RKO (cell line): Measurements from ENCODE around the gene GAS6.
"Not testable (repeated sequence)": the region's sequence is repeated elsewhere in the genome, so short reads cannot be mapped to it uniquely, and the experiment has no call there.

ENCODE experiments used
- DNase-seq: peaks from one replicate; pipeline ENCODE4 v3.0.0-alpha.2; 2016; ENCODE audit warnings: low spot score

The GAS6 gene

DNA sequence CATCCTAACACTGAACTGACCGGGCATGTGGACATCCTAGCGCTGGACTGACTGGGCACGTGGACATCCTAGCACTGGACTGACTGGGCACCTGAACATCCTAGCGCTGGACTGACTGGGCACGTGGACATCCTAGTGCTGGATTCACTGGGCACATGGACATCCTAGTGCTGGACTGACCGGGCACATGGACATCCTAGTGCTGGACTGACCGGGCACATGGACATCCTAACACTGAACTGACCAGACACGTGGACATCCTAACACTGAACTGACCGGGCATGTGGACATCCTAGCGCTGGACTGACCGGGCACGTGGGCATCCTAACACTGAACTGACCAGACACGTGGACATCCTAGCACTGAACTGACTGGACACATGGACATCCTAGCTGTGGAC lies 73.9 kb downstream of the GAS6 start:
- DNase-seq = not testable (repeated sequence)

DNA sequence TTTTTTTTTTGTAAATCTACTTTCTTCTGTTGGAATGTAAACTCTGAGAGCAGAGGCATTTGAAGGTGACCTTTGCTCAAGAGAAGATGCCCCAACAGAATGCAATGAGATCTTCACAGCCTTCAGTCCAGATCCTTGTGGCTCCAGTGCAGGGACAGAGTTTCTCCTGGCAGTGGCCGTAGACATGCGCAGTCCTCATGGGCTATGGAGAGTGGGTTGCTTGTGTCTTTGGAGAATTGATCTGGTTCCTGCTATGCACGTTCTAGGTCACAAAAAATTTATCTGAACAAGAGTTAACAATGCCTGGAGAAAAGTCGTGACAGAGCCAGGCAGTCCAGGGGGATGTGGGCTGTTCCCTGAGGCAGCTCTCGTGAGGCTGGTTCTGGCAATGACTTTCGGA lies 74.7 kb downstream of the GAS6 start:
- no peak for DNase-seq

DNA sequence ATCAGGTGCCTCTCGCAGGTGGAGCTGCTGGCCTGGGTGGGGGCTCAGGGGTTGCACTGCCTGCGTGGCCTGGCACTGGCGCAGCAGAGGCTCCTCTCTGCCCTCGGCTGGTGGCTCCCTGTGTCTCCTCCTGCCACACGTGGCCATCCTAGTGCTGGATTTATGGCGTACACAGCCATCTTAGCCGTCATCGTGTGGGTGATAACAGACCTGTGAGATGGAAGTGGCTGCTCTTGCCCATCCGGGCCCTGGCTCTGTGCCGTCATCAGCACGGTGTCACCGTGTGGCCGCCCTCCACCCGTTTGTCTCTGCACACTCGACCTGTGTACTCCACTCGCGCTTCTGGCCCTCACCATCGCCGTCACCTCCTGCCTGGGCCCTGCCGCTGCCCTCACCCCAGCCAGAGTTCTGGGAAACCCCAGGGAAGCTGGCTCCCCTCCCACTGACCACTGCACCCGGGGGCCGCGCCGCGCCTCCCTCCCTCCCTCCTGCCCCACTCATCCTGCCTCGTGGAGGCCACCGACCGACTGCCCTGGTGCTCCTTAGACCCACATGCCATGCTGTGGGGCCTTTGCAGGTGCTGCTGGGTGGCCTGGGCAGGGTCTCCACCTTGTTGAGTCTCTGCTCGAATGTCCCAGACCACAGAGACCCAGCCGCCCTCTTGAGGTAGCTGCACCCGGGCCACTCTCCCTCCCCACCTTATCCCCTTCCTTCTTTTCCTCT lies 75.3 kb downstream of the GAS6 start:
- DNase-seq = no peak

DNA sequence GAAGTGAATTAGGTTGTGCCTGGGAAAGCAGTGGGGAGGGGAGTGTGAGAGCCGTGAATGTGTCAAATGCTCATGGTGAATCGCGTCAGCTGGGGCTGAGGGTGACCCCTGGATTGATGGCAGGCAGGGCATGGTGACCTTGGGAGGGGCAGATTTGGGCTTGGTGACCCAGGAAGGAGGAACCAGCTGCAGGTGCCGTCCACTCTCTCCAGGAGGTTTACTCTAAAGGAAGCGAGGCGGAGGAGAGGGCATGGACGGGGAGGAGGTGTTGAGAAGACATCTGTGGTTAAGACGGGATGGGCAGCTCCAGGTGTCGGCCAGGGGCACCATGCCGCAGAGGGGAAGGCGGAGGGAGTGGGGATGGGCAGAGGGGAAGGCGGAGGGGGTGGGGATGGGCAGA lies 76.2 kb downstream of the GAS6 start:
- DNase-seq = no peak

DNA sequence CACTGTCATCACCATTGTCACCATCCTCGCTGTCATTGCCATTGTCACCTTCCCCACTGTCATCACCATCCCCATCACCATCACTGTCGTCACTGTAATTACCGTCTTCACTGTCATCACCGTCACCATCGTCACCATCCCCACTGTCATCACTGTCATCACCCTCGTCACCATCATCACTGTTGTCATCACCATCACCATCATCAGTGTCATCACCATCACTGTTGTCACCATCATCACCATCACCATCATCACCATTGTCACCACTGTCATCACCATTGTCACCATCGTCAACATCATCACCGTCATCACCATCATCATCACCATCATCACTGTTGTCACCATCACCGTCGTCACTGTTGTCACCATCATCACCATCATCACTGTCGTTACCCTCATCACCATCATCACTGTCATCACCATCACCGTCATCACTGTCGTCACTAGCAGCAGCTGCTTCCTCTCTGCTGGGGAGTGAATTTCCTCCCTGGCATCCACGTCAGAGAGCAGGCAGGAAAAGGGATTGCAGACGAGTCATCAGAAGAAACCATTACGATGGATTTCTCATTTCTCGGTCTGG lies 77.5 kb downstream of the GAS6 start:
- DNase-seq = peak; percentile 34

DNA sequence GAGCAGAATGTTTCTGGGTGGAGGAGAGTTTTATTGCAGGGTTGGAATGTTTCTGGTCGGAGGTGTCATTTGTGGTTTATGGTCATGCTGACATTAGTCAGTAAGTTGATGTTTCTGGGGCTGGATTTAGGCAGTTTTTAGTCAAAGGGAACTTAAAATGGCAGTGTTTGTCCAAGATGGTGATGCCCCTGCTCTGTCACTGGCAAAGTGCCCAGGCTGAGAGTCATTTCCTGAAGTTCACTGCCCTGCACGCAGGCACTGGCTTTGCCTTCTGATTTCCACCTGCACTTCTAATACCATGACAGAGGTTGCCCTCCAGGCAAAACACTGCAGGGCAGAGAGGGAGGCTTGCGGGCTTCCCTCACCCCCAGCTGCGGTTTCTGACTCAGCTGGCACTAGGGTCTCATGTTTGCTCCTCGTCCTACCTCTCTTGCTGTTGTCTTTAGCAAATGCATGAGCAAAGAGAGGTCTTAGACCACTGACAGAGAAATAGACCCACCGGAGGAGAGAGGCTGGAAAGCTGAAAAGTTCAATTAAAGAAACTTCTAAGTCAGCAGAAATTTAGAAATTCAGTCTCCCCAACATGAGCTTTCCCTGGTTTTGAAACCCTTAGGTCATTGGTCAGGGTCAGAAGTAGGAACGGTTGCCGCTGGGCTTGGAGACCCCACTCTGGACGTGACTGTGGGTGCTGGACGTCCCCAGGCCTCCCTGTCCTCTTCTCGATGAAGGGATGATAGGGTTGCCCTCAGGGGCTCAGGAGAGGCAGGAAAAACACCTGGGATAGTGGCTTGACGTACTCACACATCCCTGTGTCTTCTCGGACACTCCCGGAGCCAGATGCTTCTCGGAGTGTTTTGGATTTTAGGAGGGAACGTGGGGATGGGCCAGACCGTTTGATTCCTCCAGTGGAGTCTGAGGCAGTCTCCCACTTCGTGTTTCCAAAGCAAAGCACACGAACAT lies 78.5 kb downstream of the GAS6 start:
- peak; percentile 30 for DNase-seq

DNA sequence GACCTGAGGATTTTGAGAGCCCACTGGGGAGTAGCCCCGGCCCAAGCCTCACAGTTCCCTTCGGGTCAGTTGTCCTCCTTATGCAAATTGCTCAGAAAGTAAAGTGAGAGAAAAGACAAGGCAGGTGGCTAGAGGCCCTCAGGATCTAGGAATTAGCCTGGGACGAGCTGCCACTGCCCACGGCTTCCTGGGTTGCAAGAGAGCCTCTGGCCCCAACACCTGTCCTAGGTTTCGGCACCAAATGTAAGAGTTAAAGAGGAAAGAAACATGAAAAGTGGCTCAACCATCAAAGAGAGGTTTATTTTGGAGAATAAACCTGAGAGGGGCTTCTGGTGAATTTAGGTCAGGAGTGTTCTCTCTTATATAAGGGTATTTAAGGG lies 79.2 kb downstream of the GAS6 start:
- DNase-seq = no peak

DNA sequence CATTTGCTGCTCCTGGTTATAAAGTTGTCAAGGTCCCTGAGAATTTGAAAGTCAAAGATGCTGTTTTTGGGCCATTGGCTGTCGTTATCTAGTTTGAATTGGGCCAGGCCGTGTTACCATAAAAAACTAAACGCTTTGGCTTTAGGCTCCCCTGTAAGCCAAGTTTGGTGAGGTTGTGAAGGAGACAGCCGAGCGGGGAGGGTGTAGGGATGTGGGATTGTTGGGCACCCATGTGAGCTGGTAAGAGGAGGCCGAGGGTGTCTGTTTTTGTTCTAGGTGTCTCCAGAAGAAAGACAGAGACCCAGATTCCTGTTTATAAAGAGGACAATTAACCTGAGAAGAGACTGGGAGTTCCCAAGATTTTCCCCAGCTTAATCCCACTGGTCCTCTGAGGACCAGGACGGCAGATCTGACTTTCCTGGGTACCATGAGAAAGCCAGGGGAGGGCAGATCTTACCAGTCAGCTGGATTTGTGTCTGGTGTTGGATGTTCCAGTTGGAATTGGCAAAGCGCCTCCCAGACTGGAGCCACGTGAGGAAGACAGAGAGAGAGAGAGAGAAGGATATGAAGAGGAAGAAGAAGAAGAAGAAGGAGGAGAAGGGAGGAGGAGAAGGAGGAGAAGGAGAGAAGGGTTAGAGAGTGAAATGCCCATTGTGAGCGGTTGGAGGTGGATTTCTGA lies 79.8 kb downstream of the GAS6 start:
- no peak for DNase-seq

DNA sequence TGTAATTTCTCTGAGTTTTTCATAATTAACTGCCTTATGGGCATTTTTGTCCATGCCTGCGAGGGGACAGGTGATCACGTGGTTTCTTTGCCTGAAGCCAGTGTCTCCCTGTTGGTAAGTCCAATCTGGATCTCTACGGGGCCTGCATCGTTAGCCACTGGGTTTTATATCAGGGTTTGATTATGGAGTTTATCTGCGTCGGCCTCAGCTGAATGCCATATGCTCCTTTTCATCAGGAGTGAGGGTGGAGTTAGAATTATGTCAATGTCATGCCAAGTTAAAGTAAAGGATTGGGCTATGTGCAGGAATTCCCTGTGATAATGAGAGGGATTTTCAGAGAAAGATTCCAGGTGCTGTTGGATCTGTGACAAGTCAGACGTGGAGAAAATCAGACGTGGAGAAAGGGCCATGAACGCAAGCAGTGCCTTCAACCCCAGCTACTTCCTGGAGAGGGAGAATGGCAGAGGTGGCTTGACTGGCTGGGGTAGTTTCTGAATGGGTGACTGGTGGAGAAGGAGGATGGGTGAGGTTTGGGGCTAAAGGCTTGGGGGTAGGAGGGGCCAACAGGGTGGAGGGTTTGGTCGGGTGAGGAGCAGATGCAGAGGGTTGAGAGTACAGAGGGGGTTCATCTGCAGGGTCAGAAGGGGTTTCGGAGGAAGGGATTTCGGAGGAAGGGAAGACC lies 80.5 kb downstream of the GAS6 start:
- DNase-seq = no peak

DNA sequence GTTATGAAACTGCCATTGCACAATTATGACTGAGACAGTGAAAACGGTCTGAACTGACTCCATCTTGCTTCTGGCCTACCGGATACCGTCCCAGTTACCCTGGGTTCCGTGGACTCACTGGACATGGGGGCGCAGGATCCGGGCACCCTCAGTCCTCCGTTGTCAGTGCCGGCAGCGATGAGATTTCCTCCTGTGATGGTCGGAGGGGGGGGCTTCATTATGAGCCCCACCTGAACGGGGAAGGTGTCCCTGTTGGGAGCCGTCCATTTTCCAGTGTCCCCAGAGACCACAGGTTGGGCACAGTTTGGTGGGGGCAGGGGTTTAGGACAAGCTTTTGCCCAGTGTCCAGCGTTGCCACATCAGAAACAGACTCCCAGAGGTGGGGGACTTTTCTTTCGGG lies 81.4 kb downstream of the GAS6 start:
- DNase-seq = no peak

DNA sequence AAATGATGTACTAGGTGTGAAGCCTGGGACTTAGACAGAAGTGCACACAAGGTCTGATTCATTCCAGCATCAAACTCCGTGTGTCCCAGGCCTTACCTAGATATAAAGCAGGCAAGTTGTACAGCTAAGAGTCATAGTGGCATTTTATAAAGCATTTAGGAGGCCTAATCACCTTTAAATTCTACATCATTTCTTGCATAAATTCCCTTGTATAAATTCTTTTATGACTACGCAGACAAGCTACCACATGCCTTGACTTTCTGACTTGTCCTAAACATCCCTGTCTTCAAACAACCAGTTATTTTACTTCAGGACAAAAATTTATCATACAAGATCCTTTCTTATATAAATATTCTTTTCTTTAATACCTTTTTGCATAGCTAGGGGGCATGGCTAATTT lies 82.3 kb downstream of the GAS6 start:
- DNase-seq = no peak

DNA sequence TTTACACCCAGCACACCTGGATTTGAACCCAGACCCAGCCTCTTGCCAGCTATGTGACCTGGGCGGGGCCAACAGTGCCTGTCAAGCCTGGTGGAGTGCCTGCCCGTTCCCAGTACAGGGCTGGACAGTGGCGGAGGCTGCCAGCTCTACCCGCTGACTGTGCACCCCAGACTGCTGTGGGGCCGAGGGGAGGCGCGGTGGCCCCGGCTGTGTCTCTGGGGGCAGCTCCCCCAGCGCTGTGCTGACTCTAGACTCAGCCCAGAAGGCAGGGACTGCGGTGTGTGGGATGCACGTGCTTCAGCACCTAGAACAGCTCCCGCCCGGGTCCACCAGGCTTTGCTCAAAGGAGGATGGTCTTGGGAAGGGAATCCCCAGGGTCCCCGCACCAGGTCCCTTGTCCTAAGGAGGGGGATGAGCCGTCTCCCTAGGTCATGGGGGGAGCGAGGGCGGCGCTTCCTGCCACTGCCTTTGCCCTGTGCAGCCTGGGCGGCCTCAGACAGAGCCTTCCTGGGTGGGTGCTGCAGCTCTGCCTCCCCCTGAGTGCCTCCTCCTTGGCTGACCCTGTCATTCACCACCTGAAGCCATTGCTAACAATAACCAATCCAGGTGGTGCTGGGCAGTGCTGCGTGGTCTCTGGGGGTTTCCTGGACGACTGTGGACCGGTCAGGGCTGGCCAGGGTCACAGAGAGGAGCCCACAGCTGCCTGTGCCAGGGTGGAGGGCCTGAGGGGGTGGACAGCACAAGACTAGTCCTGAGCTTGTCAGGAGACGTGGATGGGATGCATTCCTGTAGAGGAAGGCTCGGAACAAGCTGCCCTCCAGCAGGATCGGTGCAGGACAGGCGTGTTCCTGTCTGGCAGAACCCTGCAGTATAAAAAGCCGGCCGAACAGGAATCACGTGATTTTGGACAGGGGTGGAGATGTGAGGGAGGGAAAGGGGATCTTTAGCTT lies 86.3 kb downstream of the GAS6 start:
- peak; percentile 12 for DNase-seq

DNA sequence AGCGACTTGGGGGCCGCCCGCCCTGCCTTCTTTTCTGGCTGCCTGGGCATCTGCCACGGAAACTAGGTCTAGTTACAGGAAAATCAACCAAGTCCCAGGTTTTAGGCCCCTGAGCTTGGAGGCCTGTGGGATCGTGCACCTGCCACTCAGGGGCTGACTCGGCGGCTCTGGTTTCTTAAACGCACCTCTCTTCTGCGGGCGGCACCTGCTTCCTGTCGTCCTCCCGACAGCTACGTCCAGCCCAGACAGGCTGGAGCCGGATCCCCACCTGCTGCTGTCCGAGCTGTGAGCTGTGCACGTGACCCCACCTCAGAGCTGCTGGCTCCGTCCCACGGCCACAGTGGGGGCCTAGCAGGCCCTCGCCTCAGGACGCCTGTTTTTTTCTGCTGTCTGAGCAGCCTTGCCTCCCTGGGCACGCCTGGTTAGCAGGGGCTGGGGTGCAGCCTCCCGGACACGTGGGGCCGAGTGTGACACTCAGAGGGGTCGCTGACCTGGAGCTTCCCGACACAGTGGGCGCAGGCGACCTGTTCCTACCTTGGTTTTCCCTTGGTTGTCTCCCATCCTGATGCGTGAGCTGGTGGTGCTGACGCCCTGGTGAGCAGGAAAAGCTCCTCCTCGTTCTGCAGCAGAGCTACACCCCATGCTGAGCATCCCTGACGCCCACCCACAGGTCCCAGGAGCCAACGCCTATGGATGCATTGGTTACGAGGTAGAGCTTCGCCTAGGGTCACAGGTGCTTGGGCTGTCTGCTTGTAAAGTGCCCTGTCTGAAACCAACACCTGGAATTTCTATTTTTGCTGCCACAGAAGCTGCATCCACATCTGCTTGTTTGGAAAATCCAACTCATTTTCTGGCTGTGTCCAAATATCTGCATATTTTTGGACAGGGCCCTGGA lies 87.4 kb downstream of the GAS6 start:
- DNase-seq = no peak

DNA sequence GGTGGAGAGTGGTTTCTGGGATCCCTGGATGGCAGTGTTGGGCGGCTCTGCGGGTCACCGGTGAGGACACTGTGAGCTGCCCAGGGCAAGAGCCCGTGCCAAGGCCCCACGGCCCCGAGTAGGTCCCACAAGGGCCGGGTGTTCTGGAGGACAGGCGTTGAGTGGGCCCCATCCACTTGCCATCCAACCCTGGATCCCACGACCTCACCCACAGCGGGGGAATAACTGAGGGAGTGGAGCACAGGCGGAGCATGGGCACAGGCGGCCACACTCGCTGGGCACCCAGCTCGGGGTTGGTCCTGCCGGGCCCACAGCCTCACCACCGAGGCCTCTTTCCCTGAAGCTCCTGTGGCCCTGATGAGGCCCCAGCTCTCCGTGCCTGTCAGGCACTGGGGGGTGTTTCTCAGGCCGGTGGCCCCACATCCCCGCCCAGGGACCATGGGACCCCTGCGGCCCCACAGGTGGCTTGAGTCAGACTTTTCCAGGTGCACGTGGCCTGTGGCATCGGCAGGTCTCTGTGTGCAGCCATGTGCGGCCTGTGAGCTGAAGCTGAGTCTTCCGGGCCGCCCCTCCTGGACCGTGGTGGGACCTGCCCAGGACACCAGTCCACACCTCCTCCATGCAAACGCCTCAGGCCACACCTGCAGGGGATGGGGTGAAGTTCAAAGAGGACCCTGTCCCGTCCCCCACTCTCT lies 88.3 kb downstream of the GAS6 start:
- no peak for DNase-seq

DNA sequence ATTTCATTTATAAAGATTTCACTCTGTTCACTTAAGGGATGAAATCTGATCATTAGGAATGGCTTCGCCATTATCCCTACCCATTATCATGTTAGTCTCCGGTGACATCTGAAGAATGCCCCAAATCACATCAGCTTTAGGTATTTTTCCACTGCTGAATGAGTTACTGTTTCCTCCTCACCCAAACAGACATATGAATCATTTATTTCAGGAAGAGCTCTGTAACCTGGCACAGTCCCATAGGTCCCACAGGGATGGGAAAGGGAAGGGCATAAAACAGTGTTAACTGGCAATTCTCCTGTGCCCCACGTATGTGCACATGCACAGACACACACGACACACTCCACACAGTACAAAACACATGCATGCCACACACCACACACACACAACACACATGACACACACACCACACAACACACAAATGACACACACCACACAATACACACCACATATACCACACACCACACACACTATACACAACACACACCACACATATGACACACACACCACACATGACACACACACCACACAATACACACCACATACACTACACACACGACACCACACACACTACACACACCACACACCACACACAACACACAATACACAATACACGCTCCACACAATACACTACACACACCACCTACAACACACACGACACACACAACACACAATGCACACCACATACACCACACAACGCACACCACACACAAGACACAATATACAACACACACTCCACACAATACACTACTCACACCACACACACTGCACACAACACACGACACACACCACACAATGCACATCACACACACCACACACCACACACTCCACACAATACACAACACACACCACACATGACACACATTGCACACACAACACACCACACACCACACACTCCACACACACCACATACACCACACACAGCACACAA lies 89.4 kb downstream of the GAS6 start:
- DNase-seq = peak; percentile 27

DNA sequence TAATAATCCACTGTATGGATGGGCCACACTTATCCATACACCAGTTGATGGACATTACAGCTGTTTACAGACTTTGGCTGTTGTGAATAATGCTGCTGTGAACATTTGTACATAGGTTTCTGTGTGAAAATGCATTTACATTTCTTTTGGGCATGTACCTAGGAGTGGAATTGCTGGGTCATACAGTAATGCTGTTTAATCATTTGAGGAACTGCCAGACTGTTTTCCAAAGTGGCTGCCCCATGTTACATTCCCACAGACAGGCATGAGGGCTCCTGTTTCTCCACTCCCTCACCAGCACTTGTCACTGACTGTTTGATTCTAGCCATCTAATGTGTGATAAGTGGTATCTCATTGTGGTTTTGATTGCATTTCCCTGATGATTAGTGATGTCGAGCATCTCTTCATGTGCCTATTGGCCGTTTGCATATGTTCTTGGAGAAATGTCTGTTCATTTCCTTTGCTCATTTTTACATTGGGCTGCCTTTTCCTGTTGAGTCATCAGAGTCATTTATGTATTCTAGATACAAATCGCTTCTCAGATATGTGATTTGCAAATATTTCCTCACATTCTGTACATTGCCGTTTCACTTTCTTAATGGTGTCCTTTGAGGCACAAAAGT lies 92.1 kb downstream of the GAS6 start:
- DNase-seq = peak; percentile 4

DNA sequence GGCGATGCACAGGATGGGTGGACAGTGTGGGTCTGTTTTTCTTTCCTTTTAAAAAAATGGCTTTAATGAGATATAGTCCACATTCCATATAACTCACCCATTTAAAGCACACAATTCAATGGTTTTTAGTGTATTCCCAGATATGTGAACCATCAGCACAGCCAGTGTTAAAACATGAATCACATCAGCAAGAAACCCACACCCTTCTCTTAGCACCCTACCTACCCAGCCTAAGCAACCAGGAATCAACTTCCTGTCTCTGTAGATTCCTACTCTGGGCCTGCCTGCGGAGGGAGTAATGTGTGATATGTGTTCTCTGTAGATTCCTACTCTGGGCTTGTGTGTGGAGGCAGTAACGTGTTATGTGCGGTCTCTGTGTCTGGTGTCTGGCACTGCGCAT lies 92.9 kb downstream of the GAS6 start:
- no peak for DNase-seq
